ENCODE results near the gene ZNF644.
"Not testable (repeated sequence)": the region's sequence is repeated elsewhere in the genome, so short reads cannot be mapped to it uniquely, and the experiment has no call there.

Gene ZNF644

GRCh38 chr1:90892196-90892595, 129.6 kb downstream of the ZNF644 start:
- in situ Hi-C loops (cut with MboI; ENCODE audit: low pct_unique_long_range_greater_than_20kb, low sequenced_read_pairs); DNase-seq: not testable (repeated sequence)

DNA sequence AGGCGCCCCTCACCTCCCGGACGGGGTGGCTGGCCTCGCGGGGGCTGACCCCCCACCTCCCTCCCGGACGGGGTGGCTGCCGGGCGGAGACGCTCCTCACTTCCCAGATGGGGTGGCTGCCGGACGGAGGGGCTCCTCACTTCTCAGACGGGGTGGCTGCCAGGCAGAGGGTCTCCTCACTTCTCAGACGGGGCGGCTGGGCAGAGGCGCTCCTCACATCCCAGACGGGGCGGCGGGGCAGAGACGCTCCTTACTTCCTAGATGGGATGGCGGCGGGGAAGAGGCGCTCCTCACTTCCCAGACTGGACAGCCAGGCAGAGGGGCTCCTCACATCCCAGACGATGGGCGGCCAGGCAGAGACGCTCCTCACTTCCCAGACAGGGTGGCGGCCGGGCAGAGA, 130.1 kb downstream of the ZNF644 start:
- in situ Hi-C loops (cut with MboI; ENCODE audit: low pct_unique_long_range_greater_than_20kb, low sequenced_read_pairs); DNase-seq: not testable (repeated sequence)

DNA sequence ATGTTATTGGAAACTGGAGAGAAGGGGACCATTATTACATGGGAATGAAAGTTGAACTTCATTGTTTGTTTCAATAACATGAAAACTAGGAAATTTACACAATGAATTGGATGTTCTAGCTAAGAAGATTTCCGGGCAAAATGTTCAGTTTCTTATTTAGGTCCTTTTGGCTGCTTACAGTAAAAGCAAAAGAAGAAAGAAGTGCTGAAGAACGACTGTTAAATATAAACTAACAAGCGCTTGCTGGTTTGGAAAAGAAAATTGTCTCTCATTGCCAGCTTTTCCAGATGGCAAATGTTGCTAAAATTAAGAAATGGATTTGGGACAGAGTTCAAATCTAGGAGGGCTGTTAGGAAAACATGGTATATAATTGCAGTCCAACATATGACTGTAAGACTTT, 139.6 kb downstream of the ZNF644 start:
- no peak for DNase-seq
- in situ Hi-C loops (cut with MboI; ENCODE audit: low pct_unique_long_range_greater_than_20kb, low sequenced_read_pairs), result no loop called here

- DNase-seq, result no peak
- in situ Hi-C loops (cut with MboI; ENCODE audit: low pct_unique_long_range_greater_than_20kb, low sequenced_read_pairs), result no loop called here
Measured at GRCh38 chr1:90881034-90881433, 140.8 kb downstream of the ZNF644 start.

DNA sequence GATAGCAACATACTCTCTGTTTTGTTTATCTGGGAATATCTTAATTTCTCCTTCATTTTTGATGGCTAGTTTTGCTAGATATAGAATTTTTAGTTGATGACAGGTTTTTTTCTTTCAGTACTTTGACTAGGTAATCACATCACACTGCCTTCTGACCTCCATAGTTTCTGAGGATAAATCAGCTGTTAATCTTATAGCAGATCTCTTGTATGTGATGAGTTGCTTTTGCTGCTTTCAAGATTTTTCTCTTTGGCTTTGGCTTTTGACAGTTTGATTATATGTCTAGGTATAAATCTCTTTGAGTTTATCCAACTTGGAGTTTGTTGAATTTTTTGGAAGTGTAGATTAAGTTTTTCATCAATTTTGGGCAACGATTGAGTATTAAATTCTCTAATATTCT, 142.6 kb downstream of the ZNF644 start:
- DNase-seq, result no peak
- in situ Hi-C loops (cut with MboI; ENCODE audit: low pct_unique_long_range_greater_than_20kb, low sequenced_read_pairs), result no loop called here

DNA sequence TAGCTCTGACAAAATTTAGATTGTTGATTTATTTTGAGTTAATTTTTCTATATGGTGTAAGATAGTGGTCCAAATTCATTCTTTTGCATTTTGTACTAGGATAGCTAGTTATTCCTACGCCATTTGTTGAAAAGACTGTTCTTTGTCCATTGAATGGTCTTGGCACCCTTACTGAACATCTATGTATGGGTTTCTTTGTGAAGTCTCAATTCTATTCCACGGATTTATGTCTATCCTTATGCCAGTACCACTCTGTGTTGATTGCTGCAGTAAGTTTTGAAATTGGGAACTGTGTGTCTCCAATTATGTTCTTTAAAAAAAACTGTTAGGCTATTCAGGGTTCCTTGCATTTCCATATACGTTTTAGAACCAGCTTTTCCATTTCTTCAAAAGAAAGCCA, 145.7 kb downstream of the ZNF644 start:
- in situ Hi-C loops (cut with MboI; ENCODE audit: low pct_unique_long_range_greater_than_20kb, low sequenced_read_pairs), result no loop called here
- no peak for DNase-seq

Measured in KBM-7 (cell line).